ENCODE data around the gene TRAF4.

- TF ChIP-seq POLR2A (IDR thresholded peaks at IDR 0.05) (no peak), CTCF (IDR thresholded peaks at IDR 0.05) (no peak)
Observed at GRCh38 chr17:28760601-28761562, 17.1 kb downstream of the TRAF4 start.

Measured in Peyer's patch (tissue), 4 donors.